Tibial artery (tissue), 4 donors: Measurements from ENCODE around the gene CAMSAP2.

Experiments
- DNase-seq, 2 donors: peaks; one replicate each; pipeline ENCODE4 v3.0.0-alpha.2; 2019
- H3K27ac ChIP-seq, 2 donors: fragments of 200-600 bp; sonication (generic) in 1 of 2; 1 replicate in 1 of 2; 2 replicates in 1 of 2; pipeline ENCODE4 v1.5.1; 2018 to 2019; ENCODE audit warnings: mild to moderate bottlenecking in 1 of 2
- H3K27me3 ChIP-seq, 2 donors: fragments of 200-600 bp; sonication (generic) in 1 of 2; one replicate each; pipeline versions ENCODE4 v1.5.1 to v1.6.0; 2016 to 2019
- H3K36me3 ChIP-seq, 3 donors: fragments of 200-600 bp; sonication (generic) in 2 of 3; one replicate each; pipeline ENCODE4 v1.5.1; 2016 to 2019; ENCODE audit warnings: mild to moderate bottlenecking in 2 of 3
- H3K4me1 ChIP-seq, 4 donors: fragments of 200-600 bp; sonication (generic) in 2 of 4; 1 replicate in 3 of 4; 2 replicates in 1 of 4; pipeline ENCODE4 v1.5.1; 2016 to 2019
- H3K4me3 ChIP-seq, 2 donors: fragments of 200-600 bp; sonication (generic) in 1 of 2; 1 replicate in 1 of 2; 2 replicates in 1 of 2; pipeline ENCODE4 v1.5.1; 2018 to 2019; ENCODE audit warnings: mild to moderate bottlenecking in 2 of 2
- H3K9me3 ChIP-seq, 3 donors: fragments of 200-600 bp; sonication (generic) in 1 of 3; one replicate each; pipeline ENCODE4 v1.5.1; 2016 to 2019
- CTCF ChIP-seq, 2 experiments: fragments of 200-600 bp in 1 of 2; fragments of 450-650 bp in 1 of 2; IDR thresholded peaks; one replicate each; pipeline ENCODE4 v1.5.1; 2017 to 2019; ENCODE audit warnings: antibody characterized with exemption in 2 of 2, mild to moderate bottlenecking in 1 of 2, moderate library complexity in 1 of 2
- intact Hi-C: fragments of 100-400 bp; cut with DNase I; formaldehyde crosslinking; loops from one replicate; pipeline ENCODE4 v1.15.0; 2023; ENCODE audit warnings: low total_unique reads

The CAMSAP2 gene

GRCh38 chr1:200896531-200897196, 158.0 kb downstream of the CAMSAP2 start:
- H3K27me3 ChIP-seq: no peaks in the 10 kb centered on the region
- H3K9me3 ChIP-seq: no peaks in the 10 kb centered on the region
- no peak overlapping the region for H3K4me3 ChIP-seq
- H3K27ac ChIP-seq: no peak overlapping the region
- H3K4me1 ChIP-seq: peaks cover 0 to 6% (median 5%) of the 10 kb centered on the region in 4 donors
- DNase-seq: no peak
- no peak for TF ChIP-seq CTCF (IDR thresholded peaks at IDR 0.05)
- intact Hi-C loops: no loop called here
- H3K36me3 ChIP-seq: no peaks in the 10 kb centered on the region

GRCh38 chr1:200897259-200897658, 158.6 kb downstream of the CAMSAP2 start:
- Histone ChIP-seq H3K4me1 (peaks cover 0 to 3% (median 0%) of the 10 kb centered on the region in 4 donors), H3K4me3 (no peak overlapping the region), H3K27me3 (no peaks in the 10 kb centered on the region), H3K9me3 (no peaks in the 10 kb centered on the region), H3K27ac (no peak overlapping the region), H3K36me3 (no peaks in the 10 kb centered on the region)
- no peak for DNase-seq
- TF ChIP-seq CTCF (IDR thresholded peaks at IDR 0.05): no peak
- intact Hi-C loops: no loop called here

GRCh38 chr1:200899015-200899386, 160.3 kb downstream of the CAMSAP2 start:
- H3K4me1 ChIP-seq: no peaks in the 10 kb centered on the region
- no peak overlapping the region for H3K27ac ChIP-seq
- no peaks in the 10 kb centered on the region for H3K36me3 ChIP-seq
- no peak overlapping the region for H3K4me3 ChIP-seq
- H3K9me3 ChIP-seq: no peaks in the 10 kb centered on the region
- DNase-seq: no peak
- intact Hi-C loops: no loop called here
- no peak for TF ChIP-seq CTCF (IDR thresholded peaks at IDR 0.05)
- no peaks in the 10 kb centered on the region for H3K27me3 ChIP-seq

- DNase-seq: no peak
- H3K4me3 ChIP-seq: no peak overlapping the region
- intact Hi-C loops: no loop called here
Observed at GRCh38 chr1:200899451-200899915, 160.8 kb downstream of the CAMSAP2 start.

GRCh38 chr1:200899954-200900867, 161.5 kb downstream of the CAMSAP2 start:
- no peaks in the 10 kb centered on the region for H3K36me3 ChIP-seq
- no peak for DNase-seq
- no peak for TF ChIP-seq CTCF (IDR thresholded peaks at IDR 0.05)
- intact Hi-C loops: no loop called here
- H3K4me1 ChIP-seq: no peaks in the 10 kb centered on the region
- no peaks in the 10 kb centered on the region for H3K27me3 ChIP-seq
- H3K9me3 ChIP-seq: no peaks in the 10 kb centered on the region
- no peak overlapping the region for H3K4me3 ChIP-seq
- no peak overlapping the region for H3K27ac ChIP-seq

More at GRCh38 chr1:200899451-200899915, 160.8 kb downstream of the CAMSAP2 start:
- Histone ChIP-seq H3K9me3 (no peaks in the 10 kb centered on the region), H3K4me1 (no peaks in the 10 kb centered on the region), H3K36me3 (no peaks in the 10 kb centered on the region), H3K27me3 (no peaks in the 10 kb centered on the region), H3K27ac (no peak overlapping the region)
- TF ChIP-seq CTCF (IDR thresholded peaks at IDR 0.05): no peak
